Ectodermal cell (in vitro differentiated cells): ENCODE data around the gene MAD1L1.

Source experiments
- H3K27ac ChIP-seq: 2 replicates; pipeline ENCODE4 v1.7.0; 2013; ENCODE audit warnings: mild to moderate bottlenecking, low read depth, low read length; ENCODE audit not compliant: insufficient read depth, poor library complexity, severe bottlenecking
- H3K27me3 ChIP-seq: 2 replicates; pipeline ENCODE4 v1.7.0; 2013; ENCODE audit warnings: mild to moderate bottlenecking, low read length; ENCODE audit not compliant: insufficient read depth, control insufficient read depth, poor library complexity, severe bottlenecking
- H3K36me3 ChIP-seq: one replicate; pipeline ENCODE4 v1.7.0; 2013; ENCODE audit warnings: low read length; ENCODE audit not compliant: control insufficient read depth, insufficient read depth
- H3K4me1 ChIP-seq: one replicate; pipeline ENCODE4 v1.7.0; 2013; ENCODE audit warnings: low read length; ENCODE audit not compliant: control insufficient read depth, insufficient read depth
- H3K4me3 ChIP-seq: 2 replicates; pipeline ENCODE4 v1.7.0; 2013; ENCODE audit warnings: low read depth, low read length, control low read depth; ENCODE audit not compliant: insufficient read depth
- H3K9me3 ChIP-seq: 2 replicates; pipeline ENCODE4 v1.7.0; 2013; ENCODE audit warnings: mild to moderate bottlenecking, low read length, moderate library complexity; ENCODE audit not compliant: control insufficient read depth
- WGBS, 2 experiments: methylation state at CpG; one replicate each; pipeline ENCODE4 v1.1.7; 2013; ENCODE audit warnings: missing lambda C conversion rate in 2 of 2; 5-methylcytosine and 5-hydroxymethylcytosine counted together

The MAD1L1 gene

DNA sequence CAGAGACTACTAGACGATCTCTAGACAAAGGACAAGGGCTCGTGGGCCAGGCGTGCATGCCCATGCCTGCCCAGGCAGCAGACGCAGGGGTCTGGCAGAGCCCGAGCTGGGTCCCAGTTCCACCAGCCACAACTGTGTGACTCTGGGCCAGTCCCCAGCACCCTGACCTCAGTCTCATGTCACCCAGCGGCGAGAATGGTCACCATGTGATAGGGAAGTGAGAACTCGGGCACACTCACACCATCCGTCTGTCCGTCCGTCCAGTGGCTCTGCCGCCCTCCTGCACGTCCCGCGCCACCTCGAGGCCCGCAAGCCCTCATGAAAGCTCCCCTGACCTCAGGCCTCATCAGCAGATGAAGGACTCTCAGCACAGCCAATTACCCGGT, 282.7 kb downstream of the MAD1L1 start:
- 92 to 94% methylated on average over 18 of the region's 18 CpGs for WGBS, 2 experiments
- Histone ChIP-seq H3K4me3 (no peak overlapping the region), H3K4me1 (no peaks in the 10 kb centered on the region)

DNA sequence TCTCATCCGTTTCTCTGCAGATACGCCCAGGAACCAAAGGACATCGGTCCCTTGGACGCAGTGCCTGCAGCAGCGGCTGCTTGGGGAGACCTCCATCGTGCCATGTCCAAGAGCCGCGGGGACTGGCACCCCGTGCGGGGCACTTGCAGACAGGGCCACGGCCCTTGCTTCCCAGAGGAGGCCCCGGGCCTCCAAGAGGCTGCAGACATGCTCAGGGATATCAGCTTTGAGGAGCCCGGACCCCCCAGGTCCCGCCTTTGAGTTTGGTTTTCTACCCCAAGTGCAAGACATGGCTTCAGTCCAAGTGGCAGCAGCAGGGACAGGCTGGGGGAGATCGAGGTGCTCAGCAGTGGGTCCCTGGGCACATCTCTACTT, 283.1 kb downstream of the MAD1L1 start:
- Histone ChIP-seq H3K4me3 (no peak overlapping the region), H3K9me3 (no peaks in the 10 kb centered on the region), H3K27me3 (no peaks in the 10 kb centered on the region), H3K27ac (no peak overlapping the region), H3K36me3 (no peaks in the 10 kb centered on the region), H3K4me1 (no peaks in the 10 kb centered on the region)
- 91 to 93% methylated on average over 15 of the region's 15 CpGs for WGBS, 2 experiments

More for the DNA sequence above, 282.7 kb downstream of the MAD1L1 start:
- H3K27me3 ChIP-seq = no peaks in the 10 kb centered on the region
- no peaks in the 10 kb centered on the region for H3K9me3 ChIP-seq
- H3K36me3 ChIP-seq = no peaks in the 10 kb centered on the region
- no peak overlapping the region for H3K27ac ChIP-seq

GRCh38 chr7:1948887-1949680, 283.7 kb downstream of the MAD1L1 start:
- 89 to 91% methylated on average over 30 of the region's 30 CpGs for WGBS, 2 experiments

DNA sequence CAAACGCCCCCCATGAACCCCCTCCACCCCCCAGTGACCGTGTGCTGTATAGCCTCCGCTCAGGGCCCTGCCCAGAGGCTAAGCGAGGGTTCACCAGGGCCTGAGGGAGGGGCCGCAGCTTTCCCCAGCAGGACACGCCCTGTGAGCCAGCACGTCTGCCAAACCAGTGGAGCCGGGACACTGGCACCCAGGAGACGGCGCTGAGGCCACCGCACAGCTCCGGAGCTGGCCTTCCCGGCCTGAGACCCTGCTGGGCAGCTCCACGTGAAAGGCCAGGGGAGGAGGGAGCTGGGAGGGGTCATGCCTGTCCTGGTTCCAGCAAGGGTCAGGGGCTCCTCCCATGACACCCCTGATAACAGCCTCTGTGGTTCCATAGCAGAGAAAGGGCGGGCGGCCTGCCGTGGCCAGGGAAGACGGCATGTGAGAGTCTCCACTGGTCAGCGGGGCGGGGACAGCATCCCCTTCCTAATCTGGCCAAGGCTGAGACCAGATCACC, 284.4 kb downstream of the MAD1L1 start:
- Histone ChIP-seq H3K27me3 (no peaks in the 10 kb centered on the region), H3K9me3 (no peaks in the 10 kb centered on the region), H3K27ac (no peak overlapping the region), H3K4me3 (no peak overlapping the region), H3K4me1 (peaks cover 3% of the 10 kb centered on the region), H3K36me3 (no peaks in the 10 kb centered on the region)
- WGBS, 2 experiments = 84 to 85% methylated on average over 20 of the region's 20 CpGs

More at GRCh38 chr7:1948887-1949680, 283.7 kb downstream of the MAD1L1 start:
- Histone ChIP-seq H3K27ac (no peak overlapping the region), H3K9me3 (no peaks in the 10 kb centered on the region), H3K4me3 (no peak overlapping the region), H3K4me1 (no peaks in the 10 kb centered on the region), H3K36me3 (no peaks in the 10 kb centered on the region), H3K27me3 (no peaks in the 10 kb centered on the region)

DNA sequence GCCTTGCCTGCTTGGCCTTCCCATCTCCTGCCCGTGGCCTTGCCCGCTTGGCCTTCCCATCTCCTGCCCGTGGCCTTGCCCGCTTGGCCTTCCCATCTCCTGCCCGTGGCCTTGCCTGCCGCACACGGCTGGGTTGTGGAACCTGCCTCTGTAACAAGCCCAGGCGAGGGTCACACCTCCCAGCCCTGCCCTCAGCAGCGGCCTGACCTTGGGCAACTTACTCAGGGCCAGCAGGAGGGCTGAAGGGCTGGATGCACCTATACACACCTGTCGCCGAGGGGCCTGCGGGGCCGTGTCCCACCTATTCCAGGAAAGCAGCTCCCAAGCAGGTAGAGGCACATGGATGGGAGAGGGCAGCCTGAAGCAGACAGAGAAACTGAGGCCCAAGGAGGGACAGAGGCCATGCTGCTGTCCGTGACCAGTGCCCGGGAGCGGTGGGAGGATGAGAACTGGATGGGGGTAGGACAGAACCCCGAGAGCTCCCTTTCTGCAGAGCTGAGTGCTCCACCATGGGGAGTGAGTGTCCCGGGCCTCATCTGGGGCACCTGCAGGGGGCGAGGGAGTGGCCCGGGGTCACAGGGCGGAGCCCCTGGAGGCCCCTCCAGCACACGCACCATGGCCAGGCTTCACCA, 285.0 kb downstream of the MAD1L1 start:
- no peak overlapping the region for H3K4me3 ChIP-seq
- peaks cover 9% of the 10 kb centered on the region for H3K4me1 ChIP-seq
- no peaks in the 10 kb centered on the region for H3K9me3 ChIP-seq
- H3K27ac ChIP-seq = no peak overlapping the region
- no peaks in the 10 kb centered on the region for H3K27me3 ChIP-seq
- no peaks in the 10 kb centered on the region for H3K36me3 ChIP-seq
- WGBS, 2 experiments = 89 to 90% methylated on average over 22 of the region's 22 CpGs

- Histone ChIP-seq H3K27me3 (no peaks in the 10 kb centered on the region), H3K4me3 (no peak overlapping the region), H3K36me3 (no peaks in the 10 kb centered on the region), H3K9me3 (no peaks in the 10 kb centered on the region), H3K4me1 (peaks cover 17% of the 10 kb centered on the region), H3K27ac (no peak overlapping the region)
- WGBS, 2 experiments = 92 to 95% methylated on average over 27 of the region's 27 CpGs
Measured at GRCh38 chr7:1946773-1947450, 285.8 kb downstream of the MAD1L1 start.

DNA sequence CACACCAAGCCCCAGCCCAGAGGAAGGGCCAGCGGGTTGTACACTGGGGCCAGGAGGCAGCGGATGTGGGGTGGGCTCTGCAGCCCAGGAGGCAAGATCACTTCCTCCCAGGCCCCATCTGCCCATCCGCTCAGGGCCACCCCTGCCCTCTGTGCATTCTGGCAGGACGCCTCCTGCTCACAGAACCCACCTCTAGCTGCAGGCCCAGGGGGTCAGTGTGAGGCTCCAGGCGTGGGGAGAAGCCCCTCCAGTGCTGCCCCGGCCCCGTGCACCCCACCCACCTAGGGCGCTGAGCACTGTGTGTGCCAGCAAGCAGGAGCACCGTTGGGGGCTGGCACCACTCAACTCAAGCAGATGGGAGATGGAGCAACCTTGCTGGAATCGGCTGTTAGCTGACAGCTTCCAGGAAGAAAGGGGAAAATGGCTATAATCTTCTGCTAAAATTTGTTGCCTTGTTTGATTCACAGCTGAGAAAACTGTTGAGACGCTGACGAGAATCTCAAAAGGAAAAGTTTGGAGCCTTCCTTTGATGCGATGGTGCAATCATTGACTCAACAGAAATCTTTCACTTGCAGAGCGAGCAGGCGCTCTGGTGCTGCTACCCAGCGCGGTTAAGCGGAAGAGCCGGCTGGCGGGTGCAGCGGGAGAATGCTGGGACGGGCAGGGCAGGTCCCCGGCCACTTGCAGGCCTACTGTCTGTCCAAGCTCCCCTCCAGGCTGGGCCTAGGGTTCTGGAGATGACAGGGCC, 286.5 kb downstream of the MAD1L1 start:
- H3K27ac ChIP-seq = no peak overlapping the region
- H3K36me3 ChIP-seq = no peaks in the 10 kb centered on the region
- no peaks in the 10 kb centered on the region for H3K9me3 ChIP-seq
- H3K27me3 ChIP-seq = no peaks in the 10 kb centered on the region
- no peak overlapping the region for H3K4me3 ChIP-seq
- H3K4me1 ChIP-seq = peaks cover 17% of the 10 kb centered on the region
- WGBS, 2 experiments = 94 to 95% methylated on average over 23 of the region's 23 CpGs

GRCh38 chr7:1945558-1945957, 287.2 kb downstream of the MAD1L1 start:
- WGBS, 2 experiments = 88 to 89% methylated on average over 14 of the region's 14 CpGs
- Histone ChIP-seq H3K9me3 (no peaks in the 10 kb centered on the region), H3K4me1 (peaks cover 17% of the 10 kb centered on the region), H3K27me3 (no peaks in the 10 kb centered on the region), H3K4me3 (no peak overlapping the region), H3K36me3 (no peaks in the 10 kb centered on the region), H3K27ac (no peak overlapping the region)

DNA sequence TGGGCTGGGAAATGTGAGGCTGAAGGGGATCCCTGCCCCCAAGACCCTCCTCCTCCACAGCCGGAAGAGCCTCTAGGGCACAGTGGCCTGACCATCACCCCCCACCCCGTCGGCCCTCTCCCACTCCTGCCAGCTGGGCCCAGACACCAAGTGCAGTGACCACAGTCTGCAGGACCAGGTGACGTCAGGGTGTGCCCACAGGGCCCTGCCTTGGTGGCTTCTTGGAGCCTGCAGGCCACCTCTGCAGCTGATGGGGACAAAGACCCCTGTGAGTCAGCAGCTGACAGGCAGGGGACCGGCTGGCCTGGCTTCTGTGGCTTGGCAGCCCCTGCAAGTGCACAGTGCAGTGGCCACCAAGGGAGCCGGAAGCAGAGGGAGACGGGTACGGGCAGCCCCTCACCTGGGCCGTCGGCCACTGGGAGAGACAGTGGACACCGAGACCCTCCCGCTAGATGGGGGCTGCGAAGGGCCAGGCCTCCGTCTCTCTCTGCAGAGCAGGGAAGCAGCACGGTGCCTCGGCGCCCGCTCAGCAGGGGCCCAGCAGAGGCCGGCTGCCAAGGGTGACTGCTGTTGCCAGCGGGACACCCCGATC, 288.0 kb downstream of the MAD1L1 start:
- no peak overlapping the region for H3K27ac ChIP-seq
- H3K27me3 ChIP-seq = no peaks in the 10 kb centered on the region
- H3K4me3 ChIP-seq = no peak overlapping the region
- H3K4me1 ChIP-seq = peaks cover 17% of the 10 kb centered on the region
- no peaks in the 10 kb centered on the region for H3K9me3 ChIP-seq
- 89 to 91% methylated on average over 21 of the region's 21 CpGs for whole genome bisulfite sequencing, 2 experiments
- no peaks in the 10 kb centered on the region for H3K36me3 ChIP-seq
